ENCODE results near the gene GABARAPL2.
A peak's percentile ranks its signal among the peaks of the same experiment; 100 is the strongest.

The GABARAPL2 gene

GRCh38 chr16:75552951-75553350, 13.2 kb upstream of the GABARAPL2 start:
- no peak for DNase-seq (ENCODE audit: low read depth in 2 of 2)

GRCh38 chr16:75555213-75555706, 10.9 kb upstream of the GABARAPL2 start:
- no peak for DNase-seq (ENCODE audit: low read depth in 2 of 2)

GRCh38 chr16:75555707-75556430, 10.3 kb upstream of the GABARAPL2 start, which contains the start of gene TMEM231:
Gene TMEM231, minus strand, starts transcription at chr16:75556252. Its CDS starts 43 bp downstream, at chr16:75556209.
- peak; percentile 96 to 98 for DNase-seq (ENCODE audit: low read depth in 2 of 2)

- DNase-seq (ENCODE audit: low read depth in 2 of 2) = no peak
Measured at GRCh38 chr16:75556431-75556950, 9.7 kb upstream of the GABARAPL2 start.

- DNase-seq (ENCODE audit: low read depth in 2 of 2) = no peak
Measured at GRCh38 chr16:75558846-75559401, 7.3 kb upstream of the GABARAPL2 start.

- DNase-seq (ENCODE audit: low read depth in 2 of 2) = no peak
Measured at GRCh38 chr16:75559564-75560372, 6.4 kb upstream of the GABARAPL2 start.

- DNase-seq (ENCODE audit: low read depth in 2 of 2) = no peak
Measured at GRCh38 chr16:75565640-75566039, 539 bp upstream of the GABARAPL2 start.

- DNase-seq (ENCODE audit: low read depth in 2 of 2) = no peak
Measured at GRCh38 chr16:75566758-75567255, 628 bp downstream of the GABARAPL2 start.

GRCh38 chr16:75567911-75568310, 1.7 kb downstream of the GABARAPL2 start:
- DNase-seq (ENCODE audit: low read depth in 2 of 2) = no peak

GRCh38 chr16:75570396-75571065, 4.4 kb downstream of the GABARAPL2 start:
- no peak for DNase-seq (ENCODE audit: low read depth in 2 of 2)

- DNase-seq (ENCODE audit: low read depth in 2 of 2) = no peak
Measured at GRCh38 chr16:75572864-75573542, 6.8 kb downstream of the GABARAPL2 start.

- no peak for DNase-seq (ENCODE audit: low read depth in 2 of 2)
Measured at GRCh38 chr16:75573955-75574354, 7.8 kb downstream of the GABARAPL2 start.

GRCh38 chr16:75575958-75576357, 9.8 kb downstream of the GABARAPL2 start:
- no peak for DNase-seq (ENCODE audit: low read depth in 2 of 2)

GRCh38 chr16:75576384-75576811, 10.2 kb downstream of the GABARAPL2 start:
- DNase-seq (ENCODE audit: low read depth in 2 of 2) = no peak

- no peak for DNase-seq (ENCODE audit: low read depth in 2 of 2)
Measured at GRCh38 chr16:75578212-75578611, 12.0 kb downstream of the GABARAPL2 start.

GRCh38 chr16:75578725-75579124, 12.5 kb downstream of the GABARAPL2 start:
- DNase-seq (ENCODE audit: low read depth in 2 of 2) = no peak

- DNase-seq (ENCODE audit: low read depth in 2 of 2) = no peak
Measured at GRCh38 chr16:75579281-75579834, 13.2 kb downstream of the GABARAPL2 start.

- no peak for DNase-seq (ENCODE audit: low read depth in 2 of 2)
Measured at GRCh38 chr16:75584108-75584507, 17.9 kb downstream of the GABARAPL2 start.

- no peak for DNase-seq (ENCODE audit: low read depth in 2 of 2)
Measured at GRCh38 chr16:75588716-75589115, 22.5 kb downstream of the GABARAPL2 start.

GRCh38 chr16:75589306-75589705, 23.1 kb downstream of the GABARAPL2 start:
- DNase-seq (ENCODE audit: low read depth in 2 of 2) = no peak

All from stimulated activated CD4-positive, alpha-beta T cell treated with anti-CD3 and anti-CD28 coated beads, Interleukin-4, amount 100 ng/mL, for 48 hours (primary cell).